GM18505 (cell line): ENCODE measurements around the gene CHADL.

ENCODE experiments used
- ATAC-seq: cut with Tn5 transposase; IDR thresholded peaks from one replicate; pipeline ENCODE4 v1.9.1; 2021; ENCODE audit not compliant: unreplicated experiment
- POLR2A ChIP-seq: IDR thresholded peaks from 4 replicates; pipeline ENCODE4 v1.6.1; 2011; ENCODE audit warnings: borderline replicate concordance; ENCODE audit not compliant: insufficient read depth, insufficient read length; ENCODE audit errors: extremely low read depth

The CHADL gene

DNA sequence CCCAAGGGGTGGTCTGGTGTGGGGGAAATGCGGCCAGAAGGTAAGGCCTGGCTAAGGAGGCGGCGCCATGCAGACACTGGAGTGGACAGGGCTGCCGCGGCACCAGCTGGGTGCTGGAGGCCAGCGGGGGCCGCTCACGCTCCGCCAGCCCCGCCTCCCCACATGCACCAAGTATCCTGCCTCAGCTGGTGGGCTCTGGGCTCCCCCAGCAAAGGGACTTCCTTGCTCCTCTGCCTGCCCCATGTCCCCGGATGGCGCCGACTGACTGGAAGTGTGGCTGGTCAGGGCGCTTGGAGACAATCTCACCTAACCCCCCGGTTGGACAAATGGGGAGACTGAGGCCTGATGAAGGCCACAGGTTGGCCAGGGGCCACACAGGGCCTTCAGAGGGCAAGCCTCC lies 7.6 kb upstream of the CHADL start:
- ATAC-seq, result no peak
- TF ChIP-seq POLR2A, result no peak

DNA sequence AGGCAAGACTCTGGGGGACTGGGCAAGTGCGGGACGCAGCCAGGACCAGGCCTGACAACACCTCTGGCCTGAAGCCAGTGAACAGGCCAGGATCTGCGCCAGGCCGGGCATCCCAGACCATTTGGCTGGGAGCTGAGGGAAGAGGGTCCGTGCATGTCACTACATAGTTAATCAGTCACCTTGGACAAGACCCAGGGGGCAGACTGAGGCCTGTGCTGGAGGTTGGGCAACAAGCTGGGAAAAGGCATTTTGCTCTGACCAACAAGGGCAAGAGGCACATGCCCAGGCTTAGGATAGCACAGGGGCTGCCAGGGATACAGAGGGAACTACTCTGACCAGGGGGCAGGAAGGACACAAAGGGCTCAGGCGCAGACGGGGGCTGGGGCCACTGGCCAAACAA lies 7.0 kb upstream of the CHADL start:
- ATAC-seq, result no peak
- no peak for TF ChIP-seq POLR2A

DNA sequence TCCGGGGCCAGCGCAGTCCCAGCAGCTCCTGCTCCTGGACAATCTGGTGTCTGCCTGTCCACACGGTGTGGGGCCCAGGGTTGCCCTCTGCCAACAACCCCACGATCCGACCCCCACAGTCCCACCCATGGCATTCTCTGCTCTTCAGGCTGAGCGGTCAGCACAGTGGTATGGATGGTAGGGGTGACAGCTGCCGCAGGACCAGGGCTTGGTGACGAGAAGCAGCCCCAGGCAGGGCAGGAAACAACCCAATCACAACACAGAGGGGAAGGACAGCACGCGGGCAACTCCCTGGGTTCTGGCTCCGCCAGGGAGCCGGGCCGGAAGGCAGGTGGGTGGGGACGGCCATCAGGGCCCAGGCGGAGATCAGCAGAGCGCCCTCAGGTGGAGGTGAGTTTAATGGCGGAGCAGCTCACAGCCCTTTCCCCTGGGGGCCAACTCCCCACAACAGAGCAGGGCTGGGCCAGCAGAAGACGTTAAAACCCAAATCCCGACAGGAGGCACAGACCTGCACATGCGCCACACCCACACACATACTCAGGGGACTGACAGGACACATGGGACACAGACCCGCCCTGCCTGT lies 5.3 kb upstream of the CHADL start:
- no peak for TF ChIP-seq POLR2A
- ATAC-seq, result no peak

DNA sequence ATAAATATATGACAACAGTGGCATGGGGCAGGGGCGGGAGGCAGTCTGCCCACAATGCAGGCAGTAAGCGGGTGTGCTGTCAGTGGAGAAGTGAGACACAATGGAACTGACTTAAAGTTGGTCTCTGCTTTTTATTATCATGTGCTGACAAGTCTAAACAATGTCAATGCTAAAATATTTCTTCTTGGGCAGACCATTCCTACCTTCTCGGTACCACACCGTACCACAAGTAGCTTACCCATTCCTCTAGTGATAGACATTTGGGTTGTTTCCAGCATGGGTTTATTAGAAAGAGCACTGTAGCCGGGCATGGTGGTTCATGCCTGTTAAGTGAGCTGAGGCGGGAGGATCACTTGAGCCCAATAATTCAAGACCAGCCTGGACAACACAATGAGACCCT lies 2.6 kb upstream of the CHADL start:
- TF ChIP-seq POLR2A, result no peak
- ATAC-seq, result no peak

DNA sequence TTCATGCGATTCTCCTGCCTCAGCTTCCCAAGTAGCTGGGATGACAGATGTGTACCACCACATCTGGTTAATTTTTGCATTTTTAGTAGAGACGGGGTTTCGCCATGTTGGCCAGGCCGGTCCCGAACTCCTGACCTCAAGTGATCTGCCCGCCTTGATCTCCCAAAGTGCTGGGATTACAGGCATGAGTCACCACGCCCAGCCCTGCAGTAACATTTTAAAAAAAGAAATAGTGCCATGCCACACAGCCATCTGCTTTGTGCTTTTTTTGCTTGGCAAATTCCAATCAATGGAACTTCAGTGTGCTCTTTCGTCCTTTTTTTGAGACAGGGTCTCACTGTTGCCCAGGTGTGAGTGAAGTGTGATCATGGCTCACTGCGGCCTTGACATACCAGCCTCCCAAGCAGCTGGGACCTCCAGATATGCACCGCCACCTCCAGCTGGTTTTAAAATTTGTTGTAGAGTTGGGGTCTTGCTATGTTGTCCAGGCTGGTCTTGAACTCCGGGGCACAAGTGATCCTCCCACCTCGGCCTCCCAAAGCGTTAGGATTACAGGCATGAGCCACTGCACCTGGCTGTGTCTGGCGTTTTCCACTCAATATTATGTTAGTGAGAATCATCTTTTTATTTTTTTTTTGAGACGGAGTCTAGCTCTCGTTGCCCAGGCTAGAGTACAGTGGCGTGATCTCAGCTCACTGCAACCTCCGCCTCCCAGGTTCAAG lies 1.8 kb upstream of the CHADL start:
- ATAC-seq, result no peak

DNA sequence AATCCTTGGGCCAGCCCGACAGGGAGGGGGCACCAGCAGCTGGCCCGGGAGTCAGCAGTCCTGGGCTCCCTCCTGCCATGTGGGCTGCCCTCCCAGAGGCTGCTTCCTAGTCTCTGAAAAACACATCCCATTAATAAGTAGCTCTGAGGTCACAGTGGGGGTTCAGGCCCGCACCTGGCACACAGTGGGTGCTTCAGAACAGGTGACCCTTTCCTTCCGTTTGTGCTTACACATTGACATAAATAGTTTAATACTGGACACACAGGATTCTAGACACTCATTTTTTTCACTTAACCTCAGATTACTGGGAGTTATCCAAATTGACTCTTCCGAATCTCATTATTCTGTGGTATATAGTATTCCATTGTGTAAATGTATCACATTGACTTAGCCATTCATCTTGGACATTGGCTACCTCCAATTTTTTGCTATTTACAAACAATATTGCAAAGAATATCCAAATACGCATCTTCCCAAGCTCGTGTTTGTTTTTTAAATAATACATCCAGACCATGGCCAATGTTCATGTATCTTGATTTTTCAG lies 474 bp upstream of the CHADL start:
- no peak for ATAC-seq
- no peak for TF ChIP-seq POLR2A

More for the DNA sequence above, 1.8 kb upstream of the CHADL start:
- no peak for TF ChIP-seq POLR2A

DNA sequence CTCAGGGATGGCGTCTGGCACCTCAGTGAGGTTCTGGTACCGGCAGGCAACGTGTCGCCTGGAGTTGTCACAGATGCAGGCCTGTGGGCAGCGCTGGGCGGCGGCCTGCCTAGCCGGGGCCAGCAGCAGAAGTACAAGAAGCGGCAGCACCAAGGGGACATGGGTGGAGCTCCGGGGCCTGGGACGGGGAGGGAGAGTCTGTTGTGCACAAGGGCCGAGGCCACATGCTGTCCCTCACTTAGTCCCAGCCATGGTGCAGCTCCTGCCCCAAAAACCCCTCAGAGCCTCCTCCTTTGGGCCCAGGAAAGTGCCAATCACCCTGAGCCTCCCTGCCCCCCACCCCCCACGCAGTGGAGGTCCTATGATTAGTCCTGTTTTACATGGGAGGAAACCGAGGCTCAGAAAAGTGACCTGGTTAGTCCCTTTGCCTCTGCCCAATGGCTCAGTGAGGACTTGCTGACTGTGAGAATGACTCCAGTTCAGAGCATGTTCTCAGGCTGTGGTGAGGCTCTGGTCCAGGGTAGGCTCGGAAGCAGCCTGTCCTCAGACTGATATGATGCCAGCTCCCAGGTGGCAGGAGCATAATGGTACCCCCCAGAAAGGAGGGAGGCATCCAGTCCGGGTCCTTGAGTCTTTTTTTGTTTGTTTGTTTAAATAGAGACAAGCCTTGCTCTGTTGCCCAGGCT lies 1.1 kb downstream of the CHADL start:
- ATAC-seq, result no peak

DNA sequence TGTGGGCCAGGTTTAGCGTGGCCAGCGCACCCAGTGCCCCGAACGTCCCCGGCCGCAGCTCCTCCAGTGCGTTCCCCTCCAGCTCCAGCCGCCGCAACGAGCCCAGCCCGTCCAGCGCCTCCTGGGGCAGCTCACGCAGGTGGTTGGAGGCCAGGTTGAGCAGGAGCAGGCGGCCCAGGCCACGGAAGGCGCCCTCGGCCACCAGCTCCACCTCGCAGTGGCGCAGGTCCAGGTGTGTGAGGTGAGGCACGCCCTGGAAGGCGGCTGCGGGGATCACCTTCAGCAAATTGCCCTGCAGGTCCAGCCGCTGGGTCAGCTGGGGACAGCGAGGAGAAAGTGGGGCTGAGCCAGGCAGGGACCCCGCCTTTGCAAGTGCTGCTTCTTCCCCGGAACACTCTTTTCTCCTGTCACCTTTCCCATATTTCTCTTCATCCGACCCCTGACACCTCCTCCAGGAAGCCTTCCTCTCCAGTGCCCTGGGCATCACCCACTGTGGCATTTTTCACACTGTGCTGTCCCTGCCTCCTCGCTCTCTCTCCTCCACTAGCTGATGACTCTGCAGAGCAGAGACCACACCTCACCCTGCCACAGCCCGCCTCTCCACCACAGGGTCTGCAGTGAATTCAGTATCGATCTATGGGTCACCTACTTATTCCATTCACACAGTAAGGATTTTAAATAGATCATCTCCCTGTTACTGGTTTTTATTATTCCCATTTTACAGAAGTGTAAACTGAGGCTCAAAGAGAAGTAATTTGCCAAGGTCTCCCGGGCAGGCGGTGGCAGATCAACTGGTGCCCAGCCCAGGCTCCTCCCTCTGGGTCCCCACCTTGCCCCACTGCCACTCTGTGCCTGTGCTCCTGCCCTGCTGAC lies 1.9 kb downstream of the CHADL start:
- no peak for TF ChIP-seq POLR2A
- ATAC-seq, result no peak

More for the DNA sequence above, 1.1 kb downstream of the CHADL start:
- TF ChIP-seq POLR2A, result no peak

DNA sequence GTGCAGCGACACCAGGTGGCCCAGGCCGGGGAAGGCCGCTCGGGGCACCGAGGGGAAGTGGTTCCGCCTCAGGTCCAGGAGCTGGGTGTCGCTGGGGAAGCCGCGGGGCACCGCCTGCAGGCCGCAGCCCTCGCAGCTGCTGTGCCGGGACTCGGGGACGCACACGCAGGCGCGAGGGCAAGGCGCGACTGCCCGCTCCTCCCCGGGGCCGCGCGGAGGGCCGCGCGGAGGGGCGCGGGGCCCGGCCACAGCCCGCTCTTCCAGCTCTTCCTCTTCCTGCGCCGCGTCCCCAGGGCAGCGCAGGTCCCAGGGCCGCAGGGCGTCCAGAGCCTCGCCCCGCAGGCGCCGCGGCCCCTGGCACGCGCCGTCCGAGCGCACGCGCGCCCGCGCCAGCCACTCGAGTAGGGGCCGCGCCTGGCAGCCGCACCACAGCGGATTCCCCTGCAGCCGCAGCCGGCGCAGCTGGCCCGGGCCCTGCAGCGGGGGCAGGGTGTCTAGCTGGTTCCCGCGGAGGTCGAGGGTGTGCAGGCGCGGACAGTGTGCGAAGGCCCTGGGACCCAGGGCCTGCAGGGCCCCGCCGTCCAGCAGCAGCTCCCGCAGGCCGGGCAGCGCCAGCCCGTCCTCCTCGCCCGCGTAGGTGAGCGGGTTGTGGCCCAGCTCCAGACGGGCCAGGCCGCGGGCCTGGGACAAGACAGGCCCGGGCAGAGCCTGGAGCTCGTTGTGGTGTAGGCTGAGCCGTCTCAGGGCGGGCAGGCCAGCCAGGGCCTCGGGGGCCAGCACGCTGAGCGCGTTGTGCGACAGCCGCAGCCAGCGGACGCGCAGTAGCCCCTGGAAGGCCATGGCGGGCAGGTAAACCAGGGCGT lies 2.8 kb downstream of the CHADL start:
- peak; percentile 7 for TF ChIP-seq POLR2A
- no peak for ATAC-seq

DNA sequence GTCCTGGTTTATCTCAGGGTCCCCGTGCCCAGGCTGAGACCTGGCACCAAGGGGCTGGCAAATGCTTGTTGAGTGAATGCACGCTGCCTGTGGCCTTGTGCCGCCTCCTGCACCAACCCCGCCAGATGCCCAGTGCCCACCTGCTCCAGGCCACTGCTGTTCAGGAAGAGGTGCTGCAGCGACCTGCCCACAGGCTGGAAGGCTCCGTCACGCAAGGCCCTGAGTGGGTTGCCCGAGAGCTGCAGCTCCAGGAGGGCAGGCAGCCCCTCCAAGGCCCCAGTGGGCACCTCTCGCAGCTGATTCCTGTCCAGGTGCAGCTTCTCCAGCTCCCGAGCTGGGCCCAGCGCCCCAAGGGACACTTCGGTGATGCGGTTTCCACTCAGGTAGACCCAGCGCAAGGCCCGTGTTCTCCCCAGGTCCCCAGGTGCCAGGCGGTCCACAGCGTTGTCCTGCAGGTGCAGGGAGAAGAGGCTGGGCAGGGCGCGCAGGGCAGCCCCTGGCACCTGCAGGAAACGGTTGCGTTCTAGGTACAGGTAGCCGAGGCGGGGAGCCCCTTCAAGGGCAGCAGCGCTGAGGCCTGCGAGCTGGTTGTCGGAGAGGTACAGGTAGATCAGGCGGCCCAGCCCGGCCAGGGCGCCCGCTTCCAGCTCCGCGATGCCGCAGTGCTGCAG lies 3.6 kb downstream of the CHADL start:
- TF ChIP-seq POLR2A, result peak; percentile 20
- ATAC-seq, result no peak

DNA sequence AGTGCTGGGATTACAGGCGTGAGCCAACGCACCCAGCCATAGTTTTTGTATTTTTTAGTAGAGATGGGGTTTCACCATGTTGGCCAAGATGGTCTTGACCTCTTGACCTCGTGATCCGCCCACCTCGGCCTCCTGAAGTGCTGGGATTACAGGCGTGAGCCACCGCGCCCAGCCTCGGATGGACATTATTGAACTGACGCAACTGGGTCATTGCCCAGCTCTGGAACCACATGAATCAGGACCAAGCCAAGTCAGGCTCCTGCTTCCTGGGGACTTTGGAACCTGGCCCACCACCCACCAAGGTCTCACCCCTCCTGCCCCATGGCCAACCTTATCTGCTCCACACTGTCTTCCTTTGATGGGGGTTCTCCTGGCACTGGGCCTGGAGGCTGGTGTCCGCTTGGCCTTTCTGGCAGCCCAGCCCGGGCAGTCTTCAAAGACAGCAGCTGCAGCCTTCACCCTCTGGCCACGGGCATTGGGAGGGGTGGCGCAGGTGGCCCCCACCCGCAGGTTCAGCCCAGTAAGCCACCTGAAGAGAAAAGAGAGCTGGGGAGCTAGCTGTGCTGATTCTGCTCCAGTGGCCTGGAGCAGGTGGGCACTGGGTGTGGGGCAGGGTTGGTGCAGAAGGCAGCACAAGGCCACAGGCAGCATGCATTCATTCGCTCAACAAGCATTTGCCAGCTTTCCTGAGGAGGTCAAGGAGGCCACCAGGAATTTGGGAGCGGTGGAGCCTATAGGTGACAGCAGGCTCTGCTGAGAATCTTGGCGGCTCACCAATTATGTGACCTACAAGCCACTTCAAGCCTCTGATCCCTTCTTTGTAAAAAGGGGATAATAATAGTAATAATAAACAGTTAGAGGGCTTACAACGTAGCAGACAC lies 5.7 kb downstream of the CHADL start:
- no peak for TF ChIP-seq POLR2A
- ATAC-seq, result no peak
